CD4-positive, alpha-beta T cell (primary cell): ENCODE data around the gene RBPJL. TPM values are rescaled to one million over a fixed set of nuclear protein-coding genes. Genes with fewer than 3 reads are reported as not detected.
A peak's percentile ranks its signal among the peaks of the same experiment; 100 is the strongest.

Experiments
- ATAC-seq: fragments of 200-7000 bp; cut with Tn5 transposase; one replicate; pipeline ENCODE4 v1.10.0; 2022; ENCODE audit warnings: mild to moderate bottlenecking; ENCODE audit not compliant: poor library complexity
- CTCF ChIA-PET: fragments of 350-600 bp; sonication (Branson Sonifier 250); formaldehyde crosslinking; loops from one replicate; lab custom pipeline; 2021; ENCODE audit warnings: antibody characterized with exemption, inconsistent platforms; lab: Charles Lee
- POLR2A ChIA-PET: fragments of 350-600 bp; sonication (Branson Sonifier 250); formaldehyde crosslinking; loops from one replicate; lab custom pipeline; 2021; ENCODE audit warnings: antibody characterized with exemption, inconsistent platforms; lab: Charles Lee
- DNase-seq, 14 experiments: peaks; one replicate each; pipeline ENCODE4 v3.0.0-alpha.2; 2013 to 2020; ENCODE audit warnings: mixed read lengths in 2 of 14
- H3K27ac ChIP-seq, 2 donors: one replicate each; pipeline versions ENCODE4 v1.5.1 to v1.7.0; 2013; ENCODE audit warnings: low read length in 2 of 2, low read depth in 1 of 2, mild to moderate bottlenecking in 1 of 2
- H3K27me3 ChIP-seq, 2 experiments: 1 replicate in 1 of 2; 2 replicates in 1 of 2; pipeline versions ENCODE4 v1.6.1 to v1.7.0; 2013; ENCODE audit warnings: low read length in 2 of 2, control low read depth in 1 of 2, mild to moderate bottlenecking in 1 of 2, moderate library complexity in 1 of 2; ENCODE audit not compliant: insufficient read depth in 2 of 2, control insufficient read depth in 1 of 2
- H3K36me3 ChIP-seq: one replicate; pipeline ENCODE4 v1.6.1; 2013; ENCODE audit warnings: low read length, control low read depth; ENCODE audit not compliant: insufficient read depth
- H3K4me1 ChIP-seq: one replicate; pipeline ENCODE4 v1.6.1; 2013; ENCODE audit warnings: low read length, control low read depth; ENCODE audit not compliant: insufficient read depth
- H3K4me3 ChIP-seq: one replicate; pipeline ENCODE4 v1.5.1; 2013; ENCODE audit warnings: mild to moderate bottlenecking, low read length, moderate library complexity
- H3K9me3 ChIP-seq, 2 experiments: 1 replicate in 1 of 2; 2 replicates in 1 of 2; pipeline versions ENCODE4 v1.6.1 to v1.7.0; 2013; ENCODE audit warnings: low read length in 2 of 2, mild to moderate bottlenecking in 2 of 2, control low read depth in 1 of 2, moderate library complexity in 1 of 2; ENCODE audit not compliant: control insufficient read depth in 1 of 2, insufficient read depth in 1 of 2
- H3K27ac Mint-ChIP-seq: one replicate; pipeline ENCODE4 v1.8.0; 2020; ENCODE audit warnings: mixed read lengths
- H3K27me3 Mint-ChIP-seq: one replicate; pipeline ENCODE4 v1.8.0; 2021; ENCODE audit warnings: mixed read lengths
- H3K36me3 Mint-ChIP-seq: one replicate; pipeline ENCODE4 v1.8.0; 2021; ENCODE audit warnings: low read depth, mixed read lengths
- H3K4me1 Mint-ChIP-seq: one replicate; pipeline ENCODE4 v1.8.0; 2021; ENCODE audit warnings: low read depth, mixed read lengths
- H3K4me3 Mint-ChIP-seq: one replicate; pipeline ENCODE4 v1.8.0; 2020; ENCODE audit warnings: mild to moderate bottlenecking, mixed read lengths
- H3K9me3 Mint-ChIP-seq: one replicate; pipeline ENCODE4 v1.8.0; 2020; ENCODE audit warnings: mixed read lengths
- CTCF ChIP-seq: fragments of 200-600 bp; IDR thresholded peaks from one replicate; pipeline ENCODE4 v1.8.0; 2022; ENCODE audit warnings: antibody characterized with exemption, mild to moderate bottlenecking
- intact Hi-C, 2 experiments: fragments of 100-400 bp; cut with DNase I in 1 of 2; cut with micrococcal nuclease in 1 of 2; formaldehyde crosslinking; loops; one replicate each; pipeline versions ENCODE4 v1.15.1 to v1.9.0; 2023 to 2025; cut with DNase I, micrococcal nuclease
- total RNA-seq, 174 experiments: library from RNA in 2 of 174; stranded (reverse) in 2 of 174; gene quantifications; one replicate each; pipeline ENCODE4 v1.2.3 and lab custom pipeline; 2021 to 2026

RBPJL gene
- total RNA-seq, 2 experiments from 2014 or later = not detected

- H3K27ac Mint-ChIP-seq = no peak overlapping the region
- ChIA-PET POLR2A (interaction anchor here (0.7 to 1.0 kb wide), 2 partner anchors 8 to 69 kb away, joined by 3 read pairs; no protein-coding TSS in a partner anchor), CTCF (interaction anchor here (0.6 to 1.6 kb wide), 13 partner anchors 10 to 1042 kb away, joined by 3 to 12 read pairs (median 3); partner anchors contain the start of genes FITM2 and SDC4)
- H3K36me3 ChIP-seq = no peaks in the 10 kb centered on the region
- DNase-seq (no peak), ATAC-seq (no peak)
- H3K27me3 ChIP-seq = peaks cover 15 to 23% of the 10 kb centered on the region in 2 experiments
- H3K9me3 Mint-ChIP-seq = no peaks in the 10 kb centered on the region
- H3K4me1 Mint-ChIP-seq = no peaks in the 10 kb centered on the region
- peak overlapping the region; percentile 40 for H3K4me3 ChIP-seq
- intact Hi-C loops = loop anchor here (5.0 kb wide), 2 partner anchors 282 to 607 kb away; no protein-coding TSS in a partner anchor
- peak; percentile 56 for TF ChIP-seq CTCF
- H3K36me3 Mint-ChIP-seq = no peaks in the 10 kb centered on the region
- no peak overlapping the region for H3K27ac ChIP-seq
- no peaks in the 10 kb centered on the region for H3K9me3 ChIP-seq
- H3K4me3 Mint-ChIP-seq = peak overlapping the region; percentile 80
- peaks cover 17% of the 10 kb centered on the region for H3K4me1 ChIP-seq
- H3K27me3 Mint-ChIP-seq = peaks cover 71% of the 10 kb centered on the region
Observed at GRCh38 chr20:45294003-45294368, 12.7 kb upstream of the RBPJL start.

DNA sequence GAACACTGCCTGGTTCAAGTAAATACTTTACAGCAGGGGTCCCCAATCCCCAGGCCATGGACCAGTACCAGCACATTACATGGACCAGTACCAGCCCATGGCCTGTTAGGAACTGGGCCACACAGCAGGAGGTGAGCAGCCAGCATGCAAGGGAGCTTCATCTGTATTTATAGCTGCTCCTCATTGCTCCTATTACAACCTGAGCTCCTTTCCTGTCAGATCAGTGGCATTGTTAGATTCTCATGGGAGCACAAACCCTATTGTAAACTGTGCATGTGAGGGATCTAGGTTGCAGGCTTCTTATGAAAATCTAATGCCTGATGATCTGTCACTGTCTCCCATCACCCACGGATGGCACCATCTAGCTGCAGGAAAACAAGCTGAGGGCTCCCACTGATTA lies 12.0 kb upstream of the RBPJL start:
- no peaks in the 10 kb centered on the region for H3K4me1 Mint-ChIP-seq
- H3K4me3 Mint-ChIP-seq = no peak overlapping the region
- no peaks in the 10 kb centered on the region for H3K9me3 Mint-ChIP-seq
- H3K9me3 ChIP-seq = no peaks in the 10 kb centered on the region
- no peak overlapping the region for H3K27ac Mint-ChIP-seq
- H3K36me3 Mint-ChIP-seq = no peaks in the 10 kb centered on the region
- POLR2A ChIA-PET = interaction anchor here (0.7 kb wide), 1 partner anchor 68 kb away, joined by 3 read pairs; no protein-coding TSS in a partner anchor
- H3K27me3 ChIP-seq = peaks cover 15 to 23% of the 10 kb centered on the region in 2 experiments
- H3K36me3 ChIP-seq = no peaks in the 10 kb centered on the region
- CTCF ChIA-PET = interaction anchor here (1.0 to 1.6 kb wide), 5 partner anchors 17 to 609 kb away, joined by 3 to 12 read pairs (median 3); partner anchors contain the start of gene SDC4
- no peak for ATAC-seq
- H3K27me3 Mint-ChIP-seq = peaks cover 71% of the 10 kb centered on the region
- DNase-seq = no peak
- no peak for TF ChIP-seq CTCF
- no peak overlapping the region for H3K4me3 ChIP-seq
- intact Hi-C loops = loop anchor here (5.0 kb wide), 2 partner anchors 282 to 607 kb away; no protein-coding TSS in a partner anchor
- H3K4me1 ChIP-seq = peaks cover 17% of the 10 kb centered on the region
- no peak overlapping the region for H3K27ac ChIP-seq

- H3K4me3 ChIP-seq = no peak overlapping the region
- H3K27me3 ChIP-seq = peaks cover 11 to 19% of the 10 kb centered on the region in 2 experiments
- Mint-ChIP-seq H3K27me3 (peaks cover 53% of the 10 kb centered on the region), H3K4me1 (no peaks in the 10 kb centered on the region), H3K36me3 (no peaks in the 10 kb centered on the region), H3K4me3 (no peak overlapping the region), H3K9me3 (no peaks in the 10 kb centered on the region), H3K27ac (no peak overlapping the region)
- ATAC-seq = no peak
- no peak overlapping the region for H3K27ac ChIP-seq
- ChIA-PET POLR2A (no interaction called here), CTCF (interaction anchor here (0.7 kb wide), 1 partner anchor 14 kb away, joined by 4 read pairs; no protein-coding TSS in a partner anchor)
- no peaks in the 10 kb centered on the region for H3K9me3 ChIP-seq
- H3K36me3 ChIP-seq = no peaks in the 10 kb centered on the region
- DNase-seq = no peak
- H3K4me1 ChIP-seq = peaks cover 11% of the 10 kb centered on the region
- intact Hi-C loops = no loop called here
- TF ChIP-seq CTCF = no peak
Observed at GRCh38 chr20:45297786-45298497, 8.7 kb upstream of the RBPJL start.
